K562 (cell line): ENCODE results near the gene OPCML. TPM values are rescaled to one million over a fixed set of nuclear protein-coding genes. Genes with fewer than 3 reads are reported as not detected.

Experiments used
- ATAC-seq: fragments of 200-7000 bp; cut with Tn5 transposase; 3 replicates; pipeline ENCODE4 v1.9.1; 2020; ENCODE audit warnings: moderate library complexity
- BruUV-seq: library from RNA; stranded (reverse); fragments of 400-500 nt; replicated peaks from 2 replicates; lab custom pipeline; 2021; lab: Mats Ljungman, UMichigan
- CTCF ChIA-PET: fragments of 300-600 bp; formaldehyde crosslinking; extraction: SDS; loops from one replicate; lab custom pipeline; 2021; ENCODE audit warnings: low intra/inter-chr PET ratio; lab: Yijun Ruan, JAX
- POLR2A ChIA-PET: fragments of 300-600, 350-650 bp; sonication (Branson Sonifier 250); formaldehyde crosslinking; extraction: SDS; loops from one replicate; lab custom pipeline; 2021; ENCODE audit warnings: antibody characterized with exemption, inconsistent platforms; lab: Yijun Ruan, JAX
- DNase-seq, 4 experiments: peaks; one replicate each; pipeline versions ENCODE4 v3.0.0 to v3.0.0-alpha.2; 2011 to 2018; ENCODE audit warnings: low spot score in 3 of 4, mixed read lengths in 3 of 4; ENCODE audit errors: extremely low read depth in 1 of 4
- FAIRE-seq: peaks from 2 replicates; lab custom pipeline; 2011; peaks lifted over from hg19 to GRCh38; lab: Jason Lieb, UNC
- H2AFZ ChIP-seq: 2 replicates; pipeline ENCODE4 v1.6.0; 2011; ENCODE audit warnings: low read depth, low read length, control low read depth, inconsistent platforms
- H3K27ac ChIP-seq: fragments of 200-600 bp; 3 replicates; pipeline ENCODE4 v1.8.0; 2011; ENCODE audit warnings: low read depth, mild to moderate bottlenecking, control low read depth, inconsistent platforms, low read length, moderate library complexity, mixed read lengths; ENCODE audit errors: extremely low read depth
- H3K27me3 ChIP-seq, 2 experiments: fragments of 300-600 bp in 1 of 2; 2 replicates in 1 of 2; 3 replicates in 1 of 2; pipeline versions ENCODE4 v1.6.0 to v1.8.0; 2011; ENCODE audit warnings: inconsistent platforms in 2 of 2, low read length in 2 of 2, mild to moderate bottlenecking in 1 of 2, mixed read lengths in 1 of 2, moderate library complexity in 1 of 2; ENCODE audit not compliant: control insufficient read depth in 2 of 2, insufficient read depth in 2 of 2
- H3K36me3 ChIP-seq: fragments of 300-600 bp; 3 replicates; pipeline ENCODE4 v1.8.0; 2011; ENCODE audit warnings: mild to moderate bottlenecking, low read length, inconsistent platforms; ENCODE audit not compliant: control insufficient read depth, insufficient read depth
- H3K4me1 ChIP-seq, 2 experiments: fragments of 200-600 bp in 1 of 2; replicated peaks in 1 of 2; 2 replicates in 1 of 2; 3 replicates in 1 of 2; pipeline versions ENCODE4 v1.5.1 to v1.8.0; 2011; ENCODE audit warnings: inconsistent platforms in 2 of 2, low read length in 2 of 2, mild to moderate bottlenecking in 1 of 2, mixed read lengths in 1 of 2, moderate library complexity in 1 of 2; ENCODE audit not compliant: control insufficient read depth in 2 of 2, insufficient read depth in 2 of 2
- H3K4me2 ChIP-seq: 2 replicates; pipeline ENCODE4 v1.6.1; 2011; ENCODE audit warnings: low read length, control low read depth, inconsistent platforms, mixed read lengths; ENCODE audit not compliant: insufficient read depth
- H3K4me3 ChIP-seq: fragments of 200-600 bp; sonication (generic), shearing (Covaris generic); 2 replicates; pipeline ENCODE4 v1.5.1; 2016; ENCODE audit warnings: control low read depth, inconsistent platforms
- H3K79me2 ChIP-seq: fragments of 200-600 bp; 3 replicates; pipeline ENCODE4 v1.8.0; 2011; ENCODE audit warnings: low read length, inconsistent platforms; ENCODE audit not compliant: control insufficient read depth, insufficient read depth
- H3K9ac ChIP-seq, 2 experiments: 2 replicates each; pipeline versions ENCODE4 v1.6.0 to v1.6.1; 2011; ENCODE audit warnings: low read depth in 2 of 2, low read length in 2 of 2, control low read depth in 1 of 2, inconsistent platforms in 1 of 2, mild to moderate bottlenecking in 1 of 2, mixed read lengths in 1 of 2; ENCODE audit not compliant: insufficient read depth in 1 of 2
- H3K9me1 ChIP-seq: one replicate; pipeline ENCODE4 v1.6.0; 2011; ENCODE audit warnings: inconsistent platforms, mild to moderate bottlenecking, low read length, moderate library complexity; ENCODE audit not compliant: control insufficient read depth, insufficient read depth
- H3K9me3 ChIP-seq: replicated peaks from 2 replicates; pipeline ENCODE4 v1.5.1; 2011; ENCODE audit warnings: low read depth, low read length, inconsistent platforms; ENCODE audit not compliant: control insufficient read depth, insufficient read depth
- H4K20me1 ChIP-seq: replicated peaks from 2 replicates; pipeline ENCODE4 v1.6.1; 2011; ENCODE audit warnings: low read length, inconsistent platforms, mixed read lengths; ENCODE audit not compliant: control insufficient read depth, insufficient read depth
- AFF1 ChIP-seq, 2 experiments: fragments of 450-650 bp; IDR thresholded peaks; 2 replicates each; pipeline ENCODE4 v1.6.1; 2018; ENCODE audit warnings: mild to moderate bottlenecking in 2 of 2, low read depth in 1 of 2; ENCODE audit not compliant: partially characterized antibody in 2 of 2
- CREB1 ChIP-seq, 2 experiments: sonication (generic) in 1 of 2; formaldehyde crosslinking in 1 of 2; IDR thresholded peaks; 2 replicates each; pipeline versions ENCODE4 v1.6.1 to v1.8.0; 2012 to 2022; ENCODE audit warnings: inconsistent platforms in 1 of 2, mild to moderate bottlenecking in 1 of 2, missing genetic modification reagents in 1 of 2, moderate library complexity in 1 of 2
- DDX20 ChIP-seq: fragments of 450-650 bp; IDR thresholded peaks from 2 replicates; pipeline ENCODE4 v1.6.1; 2016; ENCODE audit warnings: missing genetic modification characterization, low read depth, mild to moderate bottlenecking, missing compliant biosample characterization, moderate library complexity
- ELF2 ChIP-seq: fragments of 250-450 bp; sonication (Bioruptor Pico); IDR thresholded peaks from 2 replicates; pipeline ENCODE4 v1.5.0; 2021; ENCODE audit warnings: mild to moderate bottlenecking
- GABPB1 ChIP-seq: sonication (generic); formaldehyde crosslinking; IDR thresholded peaks from 2 replicates; pipeline ENCODE4 v1.8.0; 2022; ENCODE audit warnings: mild to moderate bottlenecking, missing genetic modification reagents
- HDAC3 ChIP-seq: fragments of 450-650 bp; IDR thresholded peaks from 2 replicates; pipeline ENCODE4 v1.6.1; 2018; ENCODE audit warnings: borderline replicate concordance, mild to moderate bottlenecking, moderate library complexity; ENCODE audit not compliant: partially characterized antibody
- MAFG ChIP-seq: fragments of 450-650 bp; conservative IDR thresholded peaks from 2 replicates; pipeline ENCODE4 v1.6.1; 2016; ENCODE audit warnings: missing genetic modification characterization, missing compliant biosample characterization
- MAFK ChIP-seq: IDR thresholded peaks from 2 replicates; pipeline ENCODE4 v1.6.1; 2011; ENCODE audit warnings: low read length, improper control_type of control experiment
- MYNN ChIP-seq, 2 experiments: sonication (generic); formaldehyde crosslinking in 1 of 2; IDR thresholded peaks; 2 replicates each; pipeline versions ENCODE4 v1.5.0 to v1.6.1; 2016 to 2020; ENCODE audit warnings: antibody characterized with exemption in 1 of 2, missing genetic modification reagents in 1 of 2
- NFXL1 ChIP-seq: fragments of 450-650 bp; formaldehyde crosslinking; IDR thresholded peaks from 2 replicates; pipeline ENCODE4 v1.4.0; 2021; ENCODE audit warnings: mild to moderate bottlenecking
- PTTG1 ChIP-seq: fragments of 450-650 bp; IDR thresholded peaks from 2 replicates; pipeline ENCODE4 v1.6.1; 2016; ENCODE audit warnings: low read depth, mild to moderate bottlenecking, missing genetic modification characterization, missing compliant biosample characterization
- RBFOX2 ChIP-seq: fragments of 200-400 bp; formaldehyde crosslinking; IDR thresholded peaks from 2 replicates; pipeline ENCODE4 v1.6.1; 2017; ENCODE audit warnings: low read depth, mild to moderate bottlenecking, low read length, moderate library complexity
- ZMIZ1 ChIP-seq, 2 experiments: fragments of 150-350 bp in 1 of 2; IDR thresholded peaks; 2 replicates each; pipeline ENCODE4 v1.6.1; 2012 to 2016; ENCODE audit warnings: low read depth in 2 of 2, low read length in 2 of 2, mild to moderate bottlenecking in 1 of 2, moderate library complexity in 1 of 2
- ZNF311 ChIP-seq: fragments of 250-450 bp; sonication (Bioruptor Pico); IDR thresholded peaks from 2 replicates; pipeline ENCODE4 v1.4.0; 2020; ENCODE audit warnings: mild to moderate bottlenecking, moderate library complexity
- ZNF316 ChIP-seq: fragments of 450-650 bp; IDR thresholded peaks from 2 replicates; pipeline ENCODE4 v1.6.1; 2016
- ZSCAN32 ChIP-seq: fragments of 450-650 bp; formaldehyde crosslinking; IDR thresholded peaks from 2 replicates; pipeline ENCODE4 v1.4.0; 2020; ENCODE audit warnings: mild to moderate bottlenecking, moderate library complexity
- WGBS: fragments of 100-300 bp; shearing (Covaris generic); methylation state at CpG from one replicate; pipeline ENCODE4 v1.1.6; 2016; ENCODE audit warnings: low coverage, mixed read lengths; ENCODE audit not compliant: insufficient coverage; ENCODE audit errors: missing lambda C conversion rate; 5-methylcytosine and 5-hydroxymethylcytosine counted together
- in situ Hi-C: fragments of 300-500 bp; cut with MboI; formaldehyde crosslinking; loops from 4 replicates; pipeline ENCODE4 v1.15.0; 2018; ENCODE audit warnings: inconsistent platforms, mixed read lengths
- intact Hi-C: fragments of 100-400 bp; cut with micrococcal nuclease; formaldehyde crosslinking; loops from 2 replicates; pipeline ENCODE4 v1.14.2; 2022
- polyA plus RNA-seq, 8 experiments: library from polyadenylated mRNA; depleted of rRNA in 4 of 8; stranded (reverse) in 5 of 8; unstranded in 3 of 8; fragments of >200 nt; fragmentation: Nextera tagmentation in 2 of 8; fragmentation: Illumina TruSeq in 1 of 8; extraction: Ambion mirVana in 2 of 8; extraction: Trizol in 1 of 8; gene quantifications; 2 replicates each; pipeline versions ENCODE4 v1.2.1 to v1.2.3, GENCODE V29; 2011 to 2014; ENCODE audit warnings: inconsistent platforms in 1 of 8, missing spikeins in 1 of 8
- total RNA-seq, 7 experiments: library from RNA; depleted of rRNA in 6 of 7; stranded (reverse); fragments of >200 nt in 6 of 7; fragmentation: Illumina TruSeq in 2 of 7; extraction: Trizol in 2 of 7; gene quantifications; 2 replicates each; pipeline versions ENCODE4 v1.2.1 to v1.2.3, GENCODE V29; 2011 to 2021; ENCODE audit warnings: low replicate concordance in 1 of 7

OPCML gene
- total and polyA plus RNA-seq, 9 of the 15 experiments (the other 6 are each of a cell fraction or from before 2014, with no cell fraction given) = not detected

GRCh38 chr11:132410383-132410782 lies 1121.9 kb downstream of the OPCML start:
- intact Hi-C loops (no loop called here), in situ Hi-C loops (no loop called here)

More at GRCh38 chr11:132410383-132410782, 1121.9 kb downstream of the OPCML start:
- Histone ChIP-seq H3K27me3 (no peaks in the 10 kb centered on the region), H3K4me2 (no peak overlapping the region), H2AFZ (no peak overlapping the region), H3K79me2 (no peaks in the 10 kb centered on the region), H3K9me1 (no peaks in the 10 kb centered on the region), H3K4me1 (no peaks in the 10 kb centered on the region), H3K27ac (no peak overlapping the region), H3K9me3 (no peaks in the 10 kb centered on the region), H3K9ac (no peak overlapping the region), H3K36me3 (no peaks in the 10 kb centered on the region), H4K20me1 (no peaks in the 10 kb centered on the region), H3K4me3 (no peak overlapping the region)
- 0% methylated on average over 2 of the region's 2 CpGs for WGBS
- CTCF ChIA-PET = no interaction called here
- BruUV-seq = no TSS peak
- no peak for ATAC-seq
- POLR2A ChIA-PET = no interaction called here
- no peak for DNase-seq
- FAIRE-seq = no peak
- TF ChIP-seq RBFOX2 = no peak
- TF ChIP-seq ZSCAN32 = no peak
- no peak for TF ChIP-seq NFXL1 (CRISPR knock-in tag)
- TF ChIP-seq ZNF316 = peak; percentile 47
- 0 out of 2 replicates have a peak, but pooled peaks have one; percentile 12 for TF ChIP-seq MAFK
- no peak for TF ChIP-seq MYNN (IDR thresholded peaks at IDR 0.05)
- TF ChIP-seq MYNN (CRISPR knock-in tag; IDR thresholded peaks at IDR 0.05) = no peak
- TF ChIP-seq CREB1 (IDR thresholded peaks at IDR 0.05) = no peak
- TF ChIP-seq CREB1 (CRISPR knock-in tag; IDR thresholded peaks at IDR 0.05) = no peak
- TF ChIP-seq ELF2 (CRISPR knock-in tag) = no peak
- TF ChIP-seq MAFG (tag) = peak; percentile 24; the same call in 1 of the 2 replicates
- no peak for TF ChIP-seq DDX20 (tag)
- TF ChIP-seq GABPB1 (CRISPR knock-in tag) = no peak
- no peak for TF ChIP-seq ZMIZ1 (IDR thresholded peaks at IDR 0.05; ENCODE audit: low read depth in 2 of 2, low read length in 2 of 2)
- no peak for TF ChIP-seq HDAC3
- no peak for TF ChIP-seq ZNF311 (CRISPR knock-in tag)
- TF ChIP-seq PTTG1 (tag) = no peak
- TF ChIP-seq AFF1 (IDR thresholded peaks at IDR 0.05; ENCODE audit: low read depth in 1 of 2, partially characterized antibody in 2 of 2) = no peak
- TF ChIP-seq, all 486 proteins: peak for 3
